Testis (tissue), 2 donors: ENCODE results near the gene CES2.

ENCODE experiments used
- POLR2A ChIP-seq: fragments of 450-650 bp; IDR thresholded peaks from one replicate; pipeline ENCODE4 v1.6.1; 2017; ENCODE audit warnings: antibody characterized with exemption, mild to moderate bottlenecking, moderate library complexity
- TF ChIP-seq, protein P1 (sequence below), 3 experiments: fragments of 450-650 bp in 2 of 3; fragments of 200-600 bp in 1 of 3; sonication (generic) in 1 of 3; IDR thresholded peaks; one replicate each; pipeline ENCODE4 v1.5.1; 2016 to 2019; ENCODE audit warnings: antibody characterized with exemption in 3 of 3, mild to moderate bottlenecking in 2 of 3, moderate library complexity in 1 of 3

DNA sequence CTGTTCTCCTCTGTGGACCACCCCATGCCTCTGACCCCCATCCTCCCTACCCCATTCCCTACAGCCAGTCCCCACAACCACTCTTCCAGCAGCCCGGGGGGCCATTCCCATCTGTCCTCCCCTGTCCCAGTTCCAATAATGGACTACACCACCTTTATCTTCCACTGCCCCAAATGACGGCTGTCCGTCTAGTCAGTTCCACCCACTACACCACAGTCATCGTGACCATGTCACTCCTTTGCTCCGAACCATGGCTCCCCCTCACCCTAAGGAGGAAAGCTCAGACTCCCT is 39.7 kb upstream of the CES2 start:
- TF ChIP-seq, protein P1, sequence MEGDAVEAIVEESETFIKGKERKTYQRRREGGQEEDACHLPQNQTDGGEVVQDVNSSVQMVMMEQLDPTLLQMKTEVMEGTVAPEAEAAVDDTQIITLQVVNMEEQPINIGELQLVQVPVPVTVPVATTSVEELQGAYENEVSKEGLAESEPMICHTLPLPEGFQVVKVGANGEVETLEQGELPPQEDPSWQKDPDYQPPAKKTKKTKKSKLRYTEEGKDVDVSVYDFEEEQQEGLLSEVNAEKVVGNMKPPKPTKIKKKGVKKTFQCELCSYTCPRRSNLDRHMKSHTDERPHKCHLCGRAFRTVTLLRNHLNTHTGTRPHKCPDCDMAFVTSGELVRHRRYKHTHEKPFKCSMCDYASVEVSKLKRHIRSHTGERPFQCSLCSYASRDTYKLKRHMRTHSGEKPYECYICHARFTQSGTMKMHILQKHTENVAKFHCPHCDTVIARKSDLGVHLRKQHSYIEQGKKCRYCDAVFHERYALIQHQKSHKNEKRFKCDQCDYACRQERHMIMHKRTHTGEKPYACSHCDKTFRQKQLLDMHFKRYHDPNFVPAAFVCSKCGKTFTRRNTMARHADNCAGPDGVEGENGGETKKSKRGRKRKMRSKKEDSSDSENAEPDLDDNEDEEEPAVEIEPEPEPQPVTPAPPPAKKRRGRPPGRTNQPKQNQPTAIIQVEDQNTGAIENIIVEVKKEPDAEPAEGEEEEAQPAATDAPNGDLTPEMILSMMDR (IDR thresholded peaks at IDR 0.05): no peak
- no peak for TF ChIP-seq POLR2A
